WTC11 (cell line): ENCODE data around the gene LRRC75B. TPM values are rescaled to one million over a fixed set of nuclear protein-coding genes. Genes with fewer than 3 reads are reported as not detected.

Experiments
- ATAC-seq: fragments of 200-7000 bp; cut with Tn5 transposase; 2 replicates; pipeline ENCODE4 v1.10.0; 2021; ENCODE audit warnings: mild to moderate bottlenecking, moderate library complexity
- CTCF ChIA-PET: fragments of 300-600 bp; sonication (Branson Sonifier 250); formaldehyde crosslinking; loops from one replicate; lab custom pipeline; 2021; ENCODE audit warnings: antibody characterized with exemption; lab: Charles Lee
- POLR2A ChIA-PET: fragments of 350-600 bp; sonication (Branson Sonifier 250); formaldehyde crosslinking; loops from one replicate; lab custom pipeline; 2021; ENCODE audit warnings: antibody characterized with exemption; lab: Charles Lee
- DNase-seq: peaks from one replicate; pipeline ENCODE4 v3.0.0; 2021; ENCODE audit warnings: low spot score
- H3K27ac Mint-ChIP-seq: 2 replicates; pipeline ENCODE4 v1.8.0; 2021; ENCODE audit warnings: mixed read lengths
- H3K27me3 Mint-ChIP-seq: 2 replicates; pipeline ENCODE4 v1.8.0; 2021; ENCODE audit warnings: low read depth, mild to moderate bottlenecking, moderate library complexity, mixed read lengths
- H3K36me3 Mint-ChIP-seq: 2 replicates; pipeline ENCODE4 v1.8.0; 2021; ENCODE audit warnings: mixed read lengths
- H3K4me1 Mint-ChIP-seq: 2 replicates; pipeline ENCODE4 v1.8.0; 2022; ENCODE audit warnings: mixed read lengths
- H3K4me3 Mint-ChIP-seq: 2 replicates; pipeline ENCODE4 v1.8.0; 2021; ENCODE audit warnings: mild to moderate bottlenecking, moderate library complexity, mixed read lengths
- H3K9me3 Mint-ChIP-seq: 2 replicates; pipeline ENCODE4 v1.8.0; 2021; ENCODE audit warnings: mixed read lengths
- ARID4B ChIP-seq: sonication (generic); formaldehyde crosslinking; IDR thresholded peaks from 2 replicates; pipeline ENCODE4 v1.8.0; 2023; ENCODE audit warnings: missing genetic modification reagents, mild to moderate bottlenecking, borderline replicate concordance
- ATF2 ChIP-seq: sonication (generic); formaldehyde crosslinking; IDR thresholded peaks from 2 replicates; pipeline ENCODE4 v1.8.1; 2022; ENCODE audit warnings: low read depth, missing genetic modification reagents, borderline replicate concordance
- FOXP4 ChIP-seq: sonication (generic); formaldehyde crosslinking; IDR thresholded peaks from 2 replicates; pipeline ENCODE4 v1.8.0; 2022; ENCODE audit warnings: mild to moderate bottlenecking, missing genetic modification reagents
- HMGXB4 ChIP-seq: sonication (generic); formaldehyde crosslinking; IDR thresholded peaks from 2 replicates; pipeline ENCODE4 v1.8.1; 2023; ENCODE audit warnings: mild to moderate bottlenecking, moderate library complexity, missing genetic modification reagents
- IRF1 ChIP-seq: sonication (generic); formaldehyde crosslinking; IDR thresholded peaks from 2 replicates; pipeline ENCODE4 v1.8.0; 2023; ENCODE audit warnings: missing genetic modification reagents
- KAT7 ChIP-seq: sonication (generic); formaldehyde crosslinking; IDR thresholded peaks from 2 replicates; pipeline ENCODE4 v1.8.1; 2023; ENCODE audit warnings: missing genetic modification reagents, mild to moderate bottlenecking, borderline replicate concordance
- NFATC4 ChIP-seq: fragments of 250-450 bp; sonication (Bioruptor Pico); IDR thresholded peaks from 2 replicates; pipeline ENCODE4 v1.9.0; 2021; ENCODE audit warnings: mild to moderate bottlenecking
- SP1 ChIP-seq: sonication (generic); formaldehyde crosslinking; conservative IDR thresholded peaks from 2 replicates; pipeline ENCODE4 v1.8.1; 2022; ENCODE audit warnings: missing genetic modification reagents
- USF1 ChIP-seq: sonication (generic); formaldehyde crosslinking; IDR thresholded peaks from 2 replicates; pipeline ENCODE4 v1.8.0; 2022; ENCODE audit warnings: mild to moderate bottlenecking, missing genetic modification reagents
- ZBTB43 ChIP-seq: sonication (generic); formaldehyde crosslinking; IDR thresholded peaks from 2 replicates; pipeline ENCODE4 v1.8.1; 2023; ENCODE audit warnings: mild to moderate bottlenecking, missing genetic modification reagents
- ZNF281 ChIP-seq: sonication (generic); formaldehyde crosslinking; IDR thresholded peaks from 2 replicates; pipeline ENCODE4 v1.8.0; 2023; ENCODE audit warnings: mild to moderate bottlenecking, missing genetic modification reagents
- ZNF532 ChIP-seq: fragments of 250-450 bp; sonication (Bioruptor Pico); IDR thresholded peaks from 2 replicates; pipeline ENCODE4 v1.9.0; 2021; ENCODE audit warnings: mild to moderate bottlenecking, borderline replicate concordance
- total RNA-seq: library from RNA; stranded (reverse); gene quantifications from 3 replicates; pipeline ENCODE4 v1.2.3, GENCODE V29; 2021

LRRC75B gene
- total RNA-seq, 1 experiment from 2014 or later: 19.2 TPM

- TF ChIP-seq ZNF281 (CRISPR knock-in tag) (no peak), ZNF532 (CRISPR knock-in tag) (no peak), USF1 (CRISPR knock-in tag) (no peak), IRF1 (no peak), NFATC4 (CRISPR knock-in tag) (no peak), ATF2 (CRISPR knock-in tag) (no peak)
Measured at GRCh38 chr22:24543185-24543601, 49.7 kb downstream of the LRRC75B start (continued).

- no peak for ATAC-seq
Measured at GRCh38 chr22:24542641-24543040, 50.2 kb downstream of the LRRC75B start.

More at GRCh38 chr22:24542641-24543040, 50.2 kb downstream of the LRRC75B start:
- CTCF ChIA-PET: no interaction called here
- Mint-ChIP-seq H3K27me3 (no peaks in the 10 kb centered on the region), H3K36me3 (peaks cover 39% of the 10 kb centered on the region), H3K27ac (no peak overlapping the region), H3K4me1 (no peaks in the 10 kb centered on the region), H3K9me3 (no peaks in the 10 kb centered on the region), H3K4me3 (no peak overlapping the region)
- DNase-seq: no peak
- POLR2A ChIA-PET: no interaction called here
- no peak for TF ChIP-seq FOXP4
- TF ChIP-seq SP1 (CRISPR knock-in tag): no peak
- TF ChIP-seq ZBTB43 (CRISPR knock-in tag): no peak
- TF ChIP-seq KAT7 (CRISPR knock-in tag): no peak
- no peak for TF ChIP-seq HMGXB4
- TF ChIP-seq ARID4B (CRISPR knock-in tag): no peak
